Measurements from ENCODE around the gene EXD1. TPM values are rescaled to one million over a fixed set of nuclear protein-coding genes. Genes with fewer than 3 reads are reported as not detected.

EXD1 gene
- total RNA-seq, 1 experiment from 2014 or later: not detected

DNA sequence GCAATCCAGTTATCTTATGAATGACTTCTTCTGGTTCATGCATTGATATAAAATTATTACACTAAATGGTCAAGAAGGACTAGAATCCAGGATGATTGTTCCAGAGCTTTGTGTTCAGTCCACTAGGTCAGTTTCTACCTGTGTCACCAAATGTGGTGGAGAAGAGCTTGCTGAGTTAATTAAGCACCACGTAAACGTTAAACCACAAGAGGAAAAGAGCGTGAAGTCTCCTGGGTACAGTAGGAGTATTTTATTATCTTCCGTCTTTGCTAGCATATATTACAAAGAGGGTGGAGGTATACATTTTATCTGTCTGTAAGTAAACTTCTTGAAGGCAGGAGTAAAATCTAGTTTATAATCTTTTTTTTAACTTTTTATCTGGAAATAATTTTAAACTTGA, 24.0 kb upstream of the EXD1 start:
- Histone ChIP-seq H3K79me2 (ENCODE audit: insufficient read depth, low read length) (peaks cover 6% of the 10 kb centered on the region), H4K20me1 (ENCODE audit: insufficient read depth) (no peaks in the 10 kb centered on the region), H2AFZ (ENCODE audit: low read depth, low read length, poor library complexity, severe bottlenecking) (no peak overlapping the region), H3K9ac (ENCODE audit: low read length) (no peak overlapping the region), H3K4me3 (replicated peaks in 1 of 2; ENCODE audit: low read depth in 1 of 2, low read length in 2 of 2) (no peak overlapping the region), H3K36me3 (ENCODE audit: control insufficient read depth in 1 of 2, insufficient read depth in 2 of 2, low read length in 2 of 2) (peaks cover 0 to 6% of the 10 kb centered on the region in 2 experiments; a peak in 3 of 4 replicates), H3K4me2 (ENCODE audit: low read length) (no peak overlapping the region), H3K9me2 (ENCODE audit: insufficient read depth) (no peaks in the 10 kb centered on the region), H3K9me3 (ENCODE audit: control insufficient read depth in 1 of 2, insufficient read depth in 1 of 2, low read depth in 1 of 2, low read length in 2 of 2) (no peaks in the 10 kb centered on the region), H3K27ac (ENCODE audit: low read depth, low read length) (no peak overlapping the region), H3K27me3 (ENCODE audit: insufficient read depth, low read length) (no peaks in the 10 kb centered on the region), H3K4me1 (ENCODE audit: control insufficient read depth in 1 of 2, insufficient read depth in 2 of 2, low read length in 2 of 2) (peaks cover 22 to 43% of the 10 kb centered on the region in 2 experiments)
- TF ChIP-seq CEBPB (IDR thresholded peaks at IDR 0.05; ENCODE audit: low read depth) (no peak), JUND (IDR thresholded peaks at IDR 0.05) (no peak), CBX3 (IDR thresholded peaks at IDR 0.05; ENCODE audit: low read depth) (no peak), RAD21 (IDR thresholded peaks at IDR 0.05; ENCODE audit: low read depth) (no peak), SP1 (IDR thresholded peaks at IDR 0.05; ENCODE audit: low read depth) (no peak), EZH2phosphoT487 (IDR thresholded peaks at IDR 0.05; ENCODE audit: borderline replicate concordance) (no peak), EGR1 (IDR thresholded peaks at IDR 0.05; ENCODE audit: low read depth) (no peak), ZNF274 (IDR thresholded peaks at IDR 0.05; ENCODE audit: low read depth, low read length) (no peak), POLR2A (IDR thresholded peaks at IDR 0.05; ENCODE audit: borderline replicate concordance, extremely low read depth, insufficient read depth, insufficient read length) (no peak), TCF7L2 (IDR thresholded peaks at IDR 0.05; ENCODE audit: borderline replicate concordance, extremely low read depth, insufficient read depth, insufficient read length) (no peak), SIN3A (IDR thresholded peaks at IDR 0.05; ENCODE audit: low read depth) (no peak), EZH2 (IDR thresholded peaks at IDR 0.05) (no peak), POLR2AphosphoS5 (IDR thresholded peaks at IDR 0.05; ENCODE audit: low read depth, low read length) (no peak)
- TF ChIP-seq, protein P1, sequence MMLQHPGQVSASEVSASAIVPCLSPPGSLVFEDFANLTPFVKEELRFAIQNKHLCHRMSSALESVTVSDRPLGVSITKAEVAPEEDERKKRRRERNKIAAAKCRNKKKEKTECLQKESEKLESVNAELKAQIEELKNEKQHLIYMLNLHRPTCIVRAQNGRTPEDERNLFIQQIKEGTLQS (IDR thresholded peaks at IDR 0.05): no peak
- TF ChIP-seq, protein P2, sequence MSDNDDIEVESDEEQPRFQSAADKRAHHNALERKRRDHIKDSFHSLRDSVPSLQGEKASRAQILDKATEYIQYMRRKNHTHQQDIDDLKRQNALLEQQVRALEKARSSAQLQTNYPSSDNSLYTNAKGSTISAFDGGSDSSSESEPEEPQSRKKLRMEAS (IDR thresholded peaks at IDR 0.05): no peak
- no TSS peak for BruUV-seq (replicated peaks)
- DNase-seq (ENCODE audit: low read depth, low spot score) (no peak), ATAC-seq (no peak)
- ChIA-PET RAD21 (ENCODE audit: low non-redundant PET in 1 of 2, low total read pairs in 2 of 2, uncharacterized antibody in 2 of 2, unreplicated experiment in 2 of 2) (no interaction called here), CTCF (no interaction called here), POLR2A (interaction anchor here (0.6 kb wide), 2 partner anchors 61 to 115 kb away, joined by 3 to 4 read pairs; no protein-coding TSS in a partner anchor)
- intact Hi-C loops (cut with micrococcal nuclease): no loop called here
